ENCODE results near the gene CRIP1.

GRCh38 chr14:105460116-105460515 is 26.6 kb upstream of the CRIP1 start:
- no peak for TF ChIP-seq EZH2 (IDR thresholded peaks at IDR 0.05; ENCODE audit: borderline replicate concordance)
- no peak for TF ChIP-seq CTCF (IDR thresholded peaks at IDR 0.05; ENCODE audit: poor library complexity)
